ENCODE results near the gene KIFAP3.

- TF ChIP-seq POLR2A (IDR thresholded peaks at IDR 0.05) = no peak
- no peak for TF ChIP-seq EP300 (IDR thresholded peaks at IDR 0.05)
These were observed 171.7 kb downstream of the KIFAP3 start for GRCh38 chr1:169902751-169903150.
